IPS-18c (cell line): Measurements from ENCODE around the gene GLP2R.

Experiments used
- H3K4me3 ChIP-seq: 2 replicates; pipeline ENCODE4 v1.7.0; 2013; ENCODE audit warnings: low read depth, mild to moderate bottlenecking, low read length, moderate library complexity; ENCODE audit not compliant: insufficient read depth
- H3K9me3 ChIP-seq: one replicate; pipeline ENCODE4 v1.6.1; 2013; ENCODE audit warnings: mild to moderate bottlenecking, low read length, moderate library complexity; ENCODE audit not compliant: control insufficient read depth, insufficient read depth

The GLP2R gene

GRCh38 chr17:9810100-9810949, 15.4 kb upstream of the GLP2R start:
- Histone ChIP-seq H3K4me3 (no peak overlapping the region), H3K9me3 (no peaks in the 10 kb centered on the region)

GRCh38 chr17:9811086-9811485, 14.6 kb upstream of the GLP2R start:
- no peak overlapping the region for H3K4me3 ChIP-seq
- no peaks in the 10 kb centered on the region for H3K9me3 ChIP-seq

GRCh38 chr17:9811537-9811936, 14.2 kb upstream of the GLP2R start:
- Histone ChIP-seq H3K9me3 (no peaks in the 10 kb centered on the region), H3K4me3 (no peak overlapping the region)

- Histone ChIP-seq H3K9me3 (no peaks in the 10 kb centered on the region), H3K4me3 (no peak overlapping the region)
These were observed 12.6 kb upstream of the GLP2R start for GRCh38 chr17:9813166-9813565.

- Histone ChIP-seq H3K9me3 (no peaks in the 10 kb centered on the region), H3K4me3 (no peak overlapping the region)
These were observed 11.3 kb upstream of the GLP2R start for GRCh38 chr17:9814337-9814945.

GRCh38 chr17:9816472-9816871, 9.3 kb upstream of the GLP2R start:
- Histone ChIP-seq H3K9me3 (no peaks in the 10 kb centered on the region), H3K4me3 (no peak overlapping the region)

GRCh38 chr17:9817086-9817485, 8.6 kb upstream of the GLP2R start:
- H3K9me3 ChIP-seq, result no peaks in the 10 kb centered on the region
- no peak overlapping the region for H3K4me3 ChIP-seq

GRCh38 chr17:9818760-9819159, 7.0 kb upstream of the GLP2R start:
- Histone ChIP-seq H3K4me3 (no peak overlapping the region), H3K9me3 (no peaks in the 10 kb centered on the region)

GRCh38 chr17:9820448-9820847, 5.3 kb upstream of the GLP2R start:
- H3K4me3 ChIP-seq, result no peak overlapping the region
- no peaks in the 10 kb centered on the region for H3K9me3 ChIP-seq

GRCh38 chr17:9821921-9822320, 3.8 kb upstream of the GLP2R start, which contains the start of gene GSG1L2:
Gene GSG1L2 (minus strand): TSS chr17:9822079. CDS start chr17:9822071, 8 bp downstream.
- no peaks in the 10 kb centered on the region for H3K9me3 ChIP-seq

GRCh38 chr17:9824094-9824493, 1.6 kb upstream of the GLP2R start:
- Histone ChIP-seq H3K4me3 (no peak overlapping the region), H3K9me3 (no peaks in the 10 kb centered on the region)

More at GRCh38 chr17:9821921-9822320, 3.8 kb upstream of the GLP2R start, which contains the start of gene GSG1L2:
- H3K4me3 ChIP-seq, result no peak within 1 kb of the TSS

- no peak overlapping the region for H3K4me3 ChIP-seq
- no peaks in the 10 kb centered on the region for H3K9me3 ChIP-seq
These were observed 856 bp upstream of the GLP2R start for GRCh38 chr17:9824797-9825338.

- H3K4me3 ChIP-seq, result no peak overlapping the region; the same call in 1 of the 2 replicates
- H3K9me3 ChIP-seq, result no peaks in the 10 kb centered on the region
These were observed 2.9 kb downstream of the GLP2R start for GRCh38 chr17:9828296-9829295.

GRCh38 chr17:9829343-9829742, 3.6 kb downstream of the GLP2R start:
- Histone ChIP-seq H3K4me3 (no peak overlapping the region), H3K9me3 (no peaks in the 10 kb centered on the region)

GRCh38 chr17:9830711-9831110, 5.0 kb downstream of the GLP2R start:
- Histone ChIP-seq H3K9me3 (peaks cover 3% of the 10 kb centered on the region), H3K4me3 (no peak overlapping the region)

- Histone ChIP-seq H3K9me3 (peaks cover 3% of the 10 kb centered on the region), H3K4me3 (no peak overlapping the region)
These were observed 8.2 kb downstream of the GLP2R start for GRCh38 chr17:9833922-9834321.
